HepG2 (cell line): ENCODE data around the gene TMIGD3. TPM values are rescaled to one million over a fixed set of nuclear protein-coding genes. Genes with fewer than 3 reads are reported as not detected.

Source experiments
- AGO2 ChIP-seq: fragments of 200-400 bp; formaldehyde crosslinking; optimal IDR thresholded peaks from 2 replicates; pipeline ENCODE3; 2017; ENCODE audit warnings: mild to moderate bottlenecking, low read depth, low read length, moderate library complexity
- ASH2L ChIP-seq: fragments of 300-600, 200-600 bp; sonication (generic); IDR thresholded peaks from 2 replicates; pipeline ENCODE4 v1.7.0; 2017; ENCODE audit warnings: low read depth, mild to moderate bottlenecking, moderate library complexity, mixed read lengths, low read length; ENCODE audit not compliant: insufficient read length
- CAMTA2 ChIP-seq: sonication (generic); formaldehyde crosslinking; IDR thresholded peaks from 2 replicates; pipeline ENCODE4 v1.4.0; 2020; ENCODE audit warnings: mild to moderate bottlenecking, missing genetic modification reagents, borderline replicate concordance
- DR1 ChIP-seq: sonication (generic); formaldehyde crosslinking; IDR thresholded peaks from 2 replicates; pipeline ENCODE4 v1.8.0; 2021; ENCODE audit warnings: mild to moderate bottlenecking, missing genetic modification reagents, inconsistent platforms
- EED ChIP-seq: sonication (generic); formaldehyde crosslinking; IDR thresholded peaks from 2 replicates; pipeline ENCODE4 v1.5.0; 2020; ENCODE audit warnings: mild to moderate bottlenecking, missing genetic modification reagents
- FOXC1 ChIP-seq: sonication (generic); formaldehyde crosslinking; IDR thresholded peaks from 2 replicates; pipeline ENCODE4 v1.8.0; 2022; ENCODE audit warnings: mild to moderate bottlenecking, missing genetic modification reagents, borderline replicate concordance
- GABPB1 ChIP-seq: IDR thresholded peaks from 2 replicates; pipeline ENCODE4 v1.6.1; 2016; ENCODE audit warnings: mild to moderate bottlenecking, missing genetic modification reagents, moderate library complexity, missing compliant biosample characterization
- KLF16 ChIP-seq, 2 experiments: sonication (generic) in 1 of 2; formaldehyde crosslinking in 1 of 2; IDR thresholded peaks; 2 replicates each; pipeline versions ENCODE4 v1.6.1 to v1.8.0; 2016 to 2023; ENCODE audit warnings: missing genetic modification reagents in 2 of 2, missing compliant biosample characterization in 1 of 2
- MEF2D ChIP-seq: sonication (generic); formaldehyde crosslinking; IDR thresholded peaks from 2 replicates; pipeline ENCODE4 v1.5.1; 2020; ENCODE audit warnings: mild to moderate bottlenecking, missing genetic modification reagents
- NR2F6 ChIP-seq, 2 experiments: IDR thresholded peaks; 2 replicates each; pipeline ENCODE4 v1.6.1; 2016; ENCODE audit warnings: antibody characterized with exemption in 1 of 2, mild to moderate bottlenecking in 1 of 2
- RBFOX2 ChIP-seq: fragments of 200-400 bp; formaldehyde crosslinking; IDR thresholded peaks from 2 replicates; pipeline ENCODE4 v1.6.1; 2017; ENCODE audit warnings: low read depth, mild to moderate bottlenecking, low read length
- SAP130 ChIP-seq: IDR thresholded peaks from 2 replicates; pipeline ENCODE4 v1.6.1; 2016; ENCODE audit warnings: low read depth
- SMARCE1 ChIP-seq: fragments of 450-650 bp; IDR thresholded peaks from 2 replicates; pipeline ENCODE4 v1.6.1; 2017; ENCODE audit warnings: borderline replicate concordance
- TBX2 ChIP-seq: sonication (generic); formaldehyde crosslinking; IDR thresholded peaks from 2 replicates; pipeline ENCODE4 v1.5.0; 2020; ENCODE audit warnings: missing genetic modification reagents, mild to moderate bottlenecking, borderline replicate concordance
- U2AF1 ChIP-seq: fragments of 200-400 bp; formaldehyde crosslinking; optimal IDR thresholded peaks from 2 replicates; pipeline ENCODE3; 2017; ENCODE audit warnings: mild to moderate bottlenecking, low read depth, low read length
- ZFP36L1 ChIP-seq: sonication (generic); formaldehyde crosslinking; IDR thresholded peaks from 2 replicates; pipeline ENCODE4 v1.8.0; 2022; ENCODE audit warnings: mild to moderate bottlenecking, missing genetic modification reagents, moderate library complexity
- ZNF225 ChIP-seq: sonication (generic); formaldehyde crosslinking; IDR thresholded peaks from 2 replicates; pipeline ENCODE4 v1.4.0; 2020; ENCODE audit warnings: mild to moderate bottlenecking, missing genetic modification reagents
- ZNF234 ChIP-seq: sonication (generic); formaldehyde crosslinking; conservative IDR thresholded peaks from 2 replicates; pipeline ENCODE4 v1.5.1; 2020; ENCODE audit warnings: mild to moderate bottlenecking, missing genetic modification reagents
- ZNF333 ChIP-seq: sonication (generic); formaldehyde crosslinking; IDR thresholded peaks from 2 replicates; pipeline ENCODE4 v1.4.0; 2020; ENCODE audit warnings: mild to moderate bottlenecking, missing genetic modification reagents, borderline replicate concordance
- ZNF441 ChIP-seq: sonication (generic); formaldehyde crosslinking; IDR thresholded peaks from 2 replicates; pipeline ENCODE4 v1.7.0; 2021; ENCODE audit warnings: missing genetic modification reagents, borderline replicate concordance
- ZNF550 ChIP-seq: sonication (generic); formaldehyde crosslinking; IDR thresholded peaks from 2 replicates; pipeline ENCODE4 v1.4.0; 2020; ENCODE audit warnings: mild to moderate bottlenecking, missing genetic modification reagents, borderline replicate concordance
- ZNF563 ChIP-seq: sonication (generic); formaldehyde crosslinking; IDR thresholded peaks from 2 replicates; pipeline ENCODE4 v1.8.0; 2022; ENCODE audit warnings: mild to moderate bottlenecking, moderate library complexity, missing genetic modification reagents
- ZNF691 ChIP-seq: sonication (generic); formaldehyde crosslinking; IDR thresholded peaks from 2 replicates; pipeline ENCODE4 v1.4.0; 2020; ENCODE audit warnings: missing genetic modification reagents, low read depth, mild to moderate bottlenecking, borderline replicate concordance
- ZNF709 ChIP-seq: sonication (generic); formaldehyde crosslinking; IDR thresholded peaks from 2 replicates; pipeline ENCODE4 v1.5.0; 2020; ENCODE audit warnings: mild to moderate bottlenecking, missing genetic modification reagents
- ZNF788 ChIP-seq: sonication (generic); formaldehyde crosslinking; IDR thresholded peaks from 2 replicates; pipeline ENCODE4 v1.5.0; 2020; ENCODE audit warnings: mild to moderate bottlenecking, missing genetic modification reagents, borderline replicate concordance
- ZNF878 ChIP-seq: sonication (generic); formaldehyde crosslinking; IDR thresholded peaks from 2 replicates; pipeline ENCODE4 v1.8.1; 2023; ENCODE audit warnings: mild to moderate bottlenecking, missing genetic modification reagents, moderate library complexity
- polyA plus RNA-seq, 8 experiments: library from polyadenylated mRNA; depleted of rRNA in 3 of 8; stranded (reverse) in 7 of 8; unstranded in 1 of 8; fragments of >200 nt; fragmentation: Illumina TruSeq in 4 of 8; extraction: Trizol in 4 of 8; gene quantifications; 2 replicates each; pipeline versions ENCODE4 v1.2.1 to v1.2.3, GENCODE V29; 2011 to 2016; ENCODE audit warnings: low read depth in 4 of 8, missing spikeins in 1 of 8, mixed read lengths in 1 of 8; ENCODE audit not compliant: insufficient read depth in 1 of 8
- total RNA-seq, 5 experiments: library from RNA; depleted of rRNA; stranded (reverse); fragments of >200 nt; fragmentation: Illumina TruSeq; extraction: Trizol; gene quantifications; 2 replicates each; pipeline ENCODE4 v1.2.3, GENCODE V29; 2016; ENCODE audit warnings: low read depth in 1 of 5
- TF ChIP-seq, protein P1 (sequence below): sonication (generic); formaldehyde crosslinking; IDR thresholded peaks from 2 replicates; pipeline ENCODE4 v1.5.0; 2020; ENCODE audit warnings: mild to moderate bottlenecking, missing genetic modification reagents, borderline replicate concordance

TMIGD3 gene
- total and polyA plus RNA-seq, 2 of the 13 experiments (the other 11 are each of a cell fraction or from before 2014, with no cell fraction given) = not detected

DNA sequence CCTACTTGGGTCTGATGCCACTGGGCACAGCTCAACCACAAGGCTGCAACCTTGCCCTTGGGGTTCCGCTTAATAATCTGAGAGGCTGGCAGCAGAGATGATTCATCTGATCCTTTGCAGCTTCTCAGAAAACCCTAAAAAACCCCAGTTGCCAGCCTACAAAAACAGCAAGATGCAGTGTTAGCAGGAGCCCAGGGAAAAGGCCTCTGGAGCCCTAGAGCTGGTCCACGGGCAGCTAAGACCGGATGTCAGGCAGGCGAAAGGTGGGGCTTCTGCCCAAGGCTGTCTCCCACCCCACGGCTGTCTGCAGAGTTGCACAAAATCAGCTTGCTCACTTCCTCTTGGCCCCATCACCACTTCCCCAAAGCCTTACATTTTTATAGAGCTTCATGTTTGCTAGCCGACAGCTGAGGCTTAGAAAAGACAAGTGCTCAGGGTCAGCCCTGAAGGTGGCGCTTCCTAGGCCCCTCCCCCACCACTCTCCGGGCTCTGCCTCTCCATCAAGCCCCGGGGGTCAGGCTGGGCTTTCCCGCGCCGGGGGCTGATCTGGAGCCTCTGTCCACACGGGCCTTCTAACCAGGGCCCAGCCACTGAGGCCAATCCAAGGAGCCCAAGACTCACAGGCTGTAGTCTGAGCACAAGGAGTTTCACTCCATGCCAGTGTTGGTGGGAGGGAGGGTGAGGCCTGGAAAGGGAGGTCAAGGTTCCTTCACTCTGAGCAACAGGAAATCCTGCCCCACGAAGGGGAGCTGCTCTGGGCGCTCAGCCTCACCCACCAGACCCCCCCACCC is 4.2 kb upstream of the TMIGD3 start (continued):
- TF ChIP-seq ZFP36L1 (CRISPR knock-in tag) (no peak), NR2F6 (IDR thresholded peaks at IDR 0.05) (peak; percentile 77), NR2F6 (CRISPR knock-in tag; IDR thresholded peaks at IDR 0.05) (peak; percentile 59; the same call in 1 of the 2 replicates), TBX2 (peak; percentile 62; the same call in 1 of the 2 replicates), ZNF234 (no peak), ZNF225 (CRISPR knock-in tag) (peak; percentile 75), FOXC1 (CRISPR knock-in tag) (0 out of 2 replicates have a peak, but pooled peaks have one; percentile 60), SAP130 (CRISPR knock-in tag) (peak; percentile 37; the same call in 1 of the 2 replicates), ASH2L (peak; percentile 63), ZNF691 (CRISPR knock-in tag) (no peak), KLF16 (CRISPR knock-in tag; IDR thresholded peaks at IDR 0.05) (peak in 1 of 2 experiments; percentile 10; a peak in 1 of 4 replicates), ZNF788 (peak; percentile 55; the same call in 1 of the 2 replicates), U2AF1 (no peak), ZNF550 (peak; percentile 75; the same call in 1 of the 2 replicates), ZNF563 (CRISPR knock-in tag) (no peak; the same call in 1 of the 2 replicates), DR1 (0 out of 2 replicates have a peak, but pooled peaks have one; percentile 56), RBFOX2 (peak; percentile 40; the same call in 1 of the 2 replicates), MEF2D (CRISPR knock-in tag) (peak; percentile 81; the same call in 1 of the 2 replicates), ZNF878 (CRISPR knock-in tag) (peak; percentile 71; the same call in 1 of the 2 replicates), GABPB1 (CRISPR knock-in tag) (peak; percentile 68; the same call in 1 of the 2 replicates), CAMTA2 (CRISPR knock-in tag) (0 out of 2 replicates have a peak, but pooled peaks have one; percentile 22), ZNF441 (no peak), ZNF333 (CRISPR knock-in tag) (0 out of 2 replicates have a peak, but pooled peaks have one; percentile 68), EED (CRISPR knock-in tag) (peak; percentile 74; the same call in 1 of the 2 replicates), ZNF709 (CRISPR knock-in tag) (peak; percentile 60), AGO2 (peak; percentile 30), SMARCE1 (no peak)
- TF ChIP-seq, protein P1, sequence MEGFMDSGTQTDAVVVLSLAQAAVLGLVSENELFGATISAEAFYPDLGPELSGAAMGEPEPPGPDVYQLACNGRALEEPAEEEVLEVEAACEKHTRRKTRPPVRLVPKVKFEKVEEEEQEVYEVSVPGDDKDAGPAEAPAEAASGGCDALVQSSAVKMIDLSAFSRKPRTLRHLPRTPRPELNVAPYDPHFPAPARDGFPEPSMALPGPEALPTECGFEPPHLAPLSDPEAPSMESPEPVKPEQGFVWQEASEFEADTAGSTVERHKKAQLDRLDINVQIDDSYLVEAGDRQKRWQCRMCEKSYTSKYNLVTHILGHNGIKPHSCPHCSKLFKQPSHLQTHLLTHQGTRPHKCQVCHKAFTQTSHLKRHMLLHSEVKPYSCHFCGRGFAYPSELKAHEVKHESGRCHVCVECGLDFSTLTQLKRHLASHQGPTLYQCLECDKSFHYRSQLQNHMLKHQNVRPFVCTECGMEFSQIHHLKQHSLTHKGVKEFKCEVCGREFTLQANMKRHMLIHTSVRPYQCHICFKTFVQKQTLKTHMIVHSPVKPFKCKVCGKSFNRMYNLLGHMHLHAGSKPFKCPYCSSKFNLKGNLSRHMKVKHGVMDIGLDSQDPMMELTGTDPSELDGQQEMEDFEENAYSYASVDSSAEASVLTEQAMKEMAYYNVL = peak; percentile 71; the same call in 1 of the 2 replicates
